Measurements from ENCODE around the gene SYNDIG1.
"Not testable (repeated sequence)": the region's sequence is repeated elsewhere in the genome, so short reads cannot be mapped to it uniquely, and the experiment has no call there.

The SYNDIG1 gene

DNA sequence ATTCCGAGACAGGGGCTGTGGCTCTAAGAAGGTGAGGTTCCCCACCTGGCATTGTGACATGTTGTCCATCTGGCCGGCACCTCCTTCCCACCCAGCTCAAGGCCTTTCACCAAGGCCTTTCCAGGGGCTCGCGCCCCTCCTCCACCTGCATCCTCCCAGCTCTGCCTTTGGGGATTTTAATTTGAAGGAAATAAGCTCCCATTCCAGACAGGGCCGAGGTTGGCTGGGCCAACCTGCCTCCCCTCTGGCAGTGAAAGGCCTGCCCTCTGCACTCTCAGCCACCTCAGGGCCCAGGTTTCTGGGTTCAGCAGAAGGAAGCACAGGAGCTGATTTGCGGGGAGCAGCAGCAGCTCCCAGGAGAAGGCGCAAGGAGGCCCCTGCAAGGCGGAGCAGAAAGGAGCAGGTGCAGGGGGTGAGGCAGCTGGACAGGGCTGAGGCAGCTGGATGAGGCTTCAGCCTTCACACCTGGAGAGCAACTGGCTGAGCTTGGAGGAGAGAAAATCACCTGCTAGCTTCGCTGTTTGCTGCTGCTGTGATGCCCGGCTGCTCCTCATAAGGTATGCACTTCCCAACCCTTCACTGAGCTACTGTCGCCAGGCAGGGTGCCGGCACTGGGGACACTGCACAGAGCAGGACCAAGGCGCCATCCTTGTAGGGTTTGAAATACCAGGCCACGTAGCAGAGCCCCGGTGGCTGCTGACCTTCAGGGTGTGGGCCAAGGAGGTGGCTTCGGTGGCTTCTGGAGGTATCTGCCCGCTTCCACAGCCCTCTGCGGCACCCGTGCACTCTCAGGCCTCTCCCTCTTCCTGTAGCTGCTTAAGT, 147.0 kb downstream of the SYNDIG1 start:
- DNase-seq: no peak

DNA sequence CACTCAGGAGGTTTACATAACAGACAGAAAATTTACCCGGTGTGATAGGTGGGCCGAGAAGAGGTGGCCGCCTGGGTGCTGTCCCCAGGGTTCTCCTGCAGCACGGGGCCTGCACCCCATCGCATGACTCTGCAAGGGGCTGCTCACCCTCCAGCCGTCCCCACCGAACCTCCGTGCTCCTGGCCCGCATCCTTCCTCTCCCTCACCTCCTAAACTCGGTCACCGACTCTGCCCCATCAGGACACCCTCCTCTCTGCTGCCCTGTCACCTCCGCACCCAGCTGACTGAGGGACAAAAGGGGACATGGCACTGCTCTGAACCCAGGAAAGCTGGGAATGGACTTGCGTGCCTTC, 147.6 kb downstream of the SYNDIG1 start:
- no peak for DNase-seq

DNA sequence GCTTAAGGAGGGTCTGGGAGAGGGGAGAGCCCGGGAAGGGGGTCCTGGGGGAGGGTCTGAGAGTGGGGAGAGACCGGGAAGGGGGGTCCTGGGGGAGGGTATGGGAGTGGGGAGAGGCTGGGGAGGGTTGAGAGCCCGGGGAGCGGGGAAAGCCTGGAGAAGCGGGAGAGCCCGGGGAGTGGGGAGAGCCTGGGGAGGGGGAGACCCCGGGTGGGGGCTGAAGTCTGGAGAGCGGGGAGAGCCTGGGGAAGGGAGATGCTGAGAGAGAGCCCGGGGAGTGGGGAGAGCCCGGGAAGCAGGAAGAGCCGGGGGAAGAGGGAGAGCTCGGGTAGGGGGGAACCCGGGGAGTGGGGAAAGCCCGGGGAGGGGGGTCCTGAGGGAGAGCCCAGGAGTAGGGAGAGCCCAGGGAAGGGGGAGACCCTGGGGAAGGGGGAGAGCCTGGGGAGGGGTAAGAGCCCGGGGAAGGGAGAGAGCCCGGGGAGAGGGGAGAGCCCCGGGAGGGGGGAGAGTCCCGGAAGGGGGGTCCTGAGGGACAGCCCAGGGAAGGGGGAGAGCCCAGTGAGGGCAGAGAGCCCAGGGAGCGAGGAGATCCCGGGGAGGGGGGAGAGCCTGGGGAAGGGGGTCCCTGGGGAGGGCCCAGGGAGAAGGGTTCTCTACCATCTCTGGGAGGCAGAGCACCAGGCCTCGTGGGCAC, 148.5 kb downstream of the SYNDIG1 start:
- DNase-seq: no peak

DNA sequence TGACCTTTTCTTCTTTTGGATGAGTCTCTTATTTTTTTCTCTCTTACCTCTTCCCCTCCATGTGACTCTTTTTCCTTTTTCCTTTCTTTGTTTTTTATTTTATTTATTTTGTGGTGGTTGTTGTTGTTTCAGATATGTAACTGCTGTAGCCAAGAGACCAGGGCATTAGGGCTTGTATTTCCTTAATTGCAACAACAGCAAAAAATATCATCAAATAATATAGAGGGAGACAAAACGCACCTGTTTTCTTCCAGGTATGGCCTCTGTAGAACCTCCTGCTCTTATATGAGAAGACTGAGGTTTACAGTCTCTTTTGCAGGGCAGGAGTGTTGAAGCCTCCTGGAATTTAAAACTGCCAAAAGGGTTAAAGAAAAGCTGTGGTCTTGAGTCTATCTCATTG, 149.3 kb downstream of the SYNDIG1 start:
- no peak for DNase-seq

DNA sequence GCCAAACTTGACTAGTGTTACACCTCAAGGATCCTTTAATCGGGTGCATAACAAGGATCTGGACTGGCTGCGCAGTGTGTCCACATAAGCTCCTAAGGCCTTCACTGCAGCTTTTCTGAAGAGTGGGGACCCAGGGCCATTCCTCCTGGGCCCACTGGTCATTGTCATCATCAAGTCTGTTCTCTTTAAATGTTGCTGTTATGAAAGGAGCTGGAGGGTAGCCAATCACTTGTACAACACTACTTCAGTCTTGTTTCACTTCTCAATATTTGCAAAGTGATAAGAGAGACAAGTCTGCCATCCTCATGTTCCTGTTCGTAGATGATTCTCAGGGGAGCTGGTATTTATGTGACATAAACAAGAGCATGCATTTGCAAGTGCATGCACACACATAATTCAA, 149.8 kb downstream of the SYNDIG1 start:
- DNase-seq: no peak

DNA sequence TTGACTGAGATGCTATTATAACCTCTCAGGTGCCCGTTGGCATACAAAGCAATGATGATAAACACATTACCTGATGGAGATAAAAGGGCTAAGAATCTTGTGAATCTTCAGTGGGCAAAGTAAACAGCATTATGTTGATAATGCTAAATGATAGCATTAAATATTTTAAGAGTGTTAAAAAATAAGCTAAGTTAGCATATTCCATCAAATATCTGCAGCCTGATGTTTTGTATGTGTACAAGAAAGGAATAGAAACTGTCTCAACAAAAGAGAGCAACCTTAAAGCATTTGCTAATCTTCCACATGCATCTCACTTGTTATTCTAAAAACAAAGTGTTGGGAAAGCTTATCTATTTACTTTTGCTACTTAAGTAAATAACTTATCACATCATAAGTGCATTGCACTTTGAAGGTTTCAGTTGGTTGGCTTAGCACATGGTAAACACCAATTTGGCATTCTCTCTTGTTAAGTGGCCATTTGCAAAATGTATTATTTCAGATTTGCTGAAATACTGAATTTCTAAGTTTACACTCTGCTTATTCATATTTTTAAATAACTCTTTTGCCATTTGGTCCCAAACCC, 151.6 kb downstream of the SYNDIG1 start:
- no peak for DNase-seq

DNA sequence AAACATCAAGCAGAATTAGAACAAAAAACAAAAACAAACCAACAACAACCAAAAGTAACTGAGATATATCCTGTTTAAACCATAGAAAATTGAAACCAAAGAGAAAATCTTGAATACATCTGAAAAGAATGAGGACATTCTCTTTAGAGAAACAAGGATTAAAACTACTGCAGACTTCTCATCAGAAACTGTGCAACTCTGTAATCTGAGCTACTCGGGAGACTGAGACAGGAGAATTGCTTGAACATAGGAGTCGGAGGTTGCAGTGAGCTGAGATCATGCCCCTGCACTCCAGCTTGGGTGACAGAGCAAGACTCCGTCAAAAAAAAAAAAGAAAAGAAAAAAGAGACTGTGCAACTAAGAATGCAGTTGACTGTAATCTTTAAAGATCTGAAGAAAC, 153.4 kb downstream of the SYNDIG1 start:
- DNase-seq: peak; percentile 22

DNA sequence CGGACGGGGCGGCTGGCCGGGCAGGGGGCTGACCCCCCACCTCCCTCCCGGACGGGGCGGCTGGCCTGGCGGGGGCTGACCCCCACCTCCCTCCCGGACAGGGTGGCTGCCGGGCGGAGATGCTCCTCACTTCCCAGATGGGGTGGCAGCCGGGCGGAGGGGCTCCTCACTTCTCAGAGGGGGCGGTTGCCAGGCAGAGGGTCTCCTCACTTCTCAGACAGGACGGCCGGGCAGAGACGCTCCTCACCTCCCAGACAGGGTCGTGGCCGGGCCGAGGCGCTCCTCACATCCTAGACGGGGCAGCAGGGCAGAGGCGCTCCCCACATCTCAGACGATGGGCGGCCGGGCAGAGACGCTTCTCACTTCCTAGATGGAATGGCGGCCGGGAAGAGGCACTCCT, 156.7 kb downstream of the SYNDIG1 start:
- not testable (repeated sequence) for DNase-seq

DNA sequence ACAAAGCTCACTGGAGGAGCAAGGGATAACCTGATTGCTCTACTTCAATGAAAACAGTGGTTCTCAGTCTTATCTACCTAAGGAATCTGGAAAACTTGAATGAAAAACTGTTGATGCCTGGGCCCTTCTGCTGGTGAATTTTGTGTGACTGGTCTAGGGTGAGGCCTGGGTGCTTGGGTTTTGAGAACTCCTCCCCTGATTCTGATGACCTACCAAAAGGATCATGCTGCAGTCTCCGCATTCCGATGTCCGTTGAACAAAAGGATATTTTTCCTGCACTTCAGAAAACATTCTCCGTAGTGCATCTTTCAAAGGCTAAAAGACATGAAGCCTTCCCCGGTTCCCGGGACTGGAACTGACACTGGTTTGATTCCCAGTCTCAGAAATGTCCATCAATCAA, 157.9 kb downstream of the SYNDIG1 start:
- DNase-seq: no peak

DNA sequence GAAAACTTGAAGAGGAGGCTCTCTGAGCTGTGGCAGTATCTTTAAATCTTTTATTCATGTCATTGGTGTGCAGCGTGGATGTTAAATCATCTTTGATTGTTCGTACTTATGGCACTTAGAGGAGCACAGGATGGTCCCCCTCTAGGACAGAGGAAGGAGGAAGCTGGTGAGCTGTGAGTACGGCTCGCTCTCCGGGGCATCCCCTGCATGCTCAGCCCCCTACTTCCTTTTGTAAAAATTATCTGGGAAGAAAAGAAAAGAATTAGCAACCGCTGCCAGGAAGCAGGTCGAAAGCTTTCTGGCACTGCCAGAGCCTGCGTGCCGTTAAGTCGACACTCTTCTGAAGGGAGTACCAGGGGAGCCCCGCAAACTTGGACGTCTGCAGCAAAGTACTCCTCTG, 158.5 kb downstream of the SYNDIG1 start:
- DNase-seq: no peak

DNA sequence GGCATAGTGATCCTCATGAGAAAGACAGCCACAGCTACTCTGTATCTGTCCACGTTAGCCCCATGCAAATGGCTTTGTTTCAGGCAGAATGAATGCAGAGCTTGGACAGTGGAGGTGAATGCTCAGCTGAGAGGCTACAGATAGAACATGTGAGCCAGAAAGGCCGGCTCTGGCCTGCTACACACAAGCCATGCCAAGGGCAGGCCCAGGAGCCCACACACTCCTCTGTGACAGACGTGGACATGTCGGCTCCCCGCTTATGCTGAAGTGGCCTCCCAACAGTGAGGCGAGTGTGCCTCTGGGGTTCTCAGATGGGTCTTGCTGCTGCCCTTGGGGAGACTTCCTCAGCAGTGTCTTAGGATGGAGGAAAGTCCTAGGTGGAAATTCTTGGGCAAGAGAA, 159.6 kb downstream of the SYNDIG1 start:
- DNase-seq: no peak

DNA sequence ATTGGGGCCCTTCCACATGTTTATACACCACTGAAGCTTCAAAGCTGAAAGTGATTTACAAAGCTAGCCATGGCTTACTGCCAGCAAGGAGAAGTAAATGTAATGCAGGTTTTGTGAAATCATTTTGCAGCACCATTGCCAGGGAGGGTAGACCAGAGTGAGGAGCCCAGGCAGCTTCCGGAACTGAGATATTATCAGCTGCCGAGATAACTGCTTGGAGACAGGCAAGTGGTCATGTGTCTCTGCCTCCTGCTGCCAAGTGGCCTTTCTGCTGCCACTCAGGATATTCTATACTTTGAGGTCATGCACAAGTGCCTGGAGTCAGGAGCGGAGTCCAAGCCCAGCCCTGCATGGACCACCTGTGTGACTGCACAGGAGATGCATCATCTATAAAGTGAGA, 160.2 kb downstream of the SYNDIG1 start:
- peak; percentile 46 for DNase-seq

DNA sequence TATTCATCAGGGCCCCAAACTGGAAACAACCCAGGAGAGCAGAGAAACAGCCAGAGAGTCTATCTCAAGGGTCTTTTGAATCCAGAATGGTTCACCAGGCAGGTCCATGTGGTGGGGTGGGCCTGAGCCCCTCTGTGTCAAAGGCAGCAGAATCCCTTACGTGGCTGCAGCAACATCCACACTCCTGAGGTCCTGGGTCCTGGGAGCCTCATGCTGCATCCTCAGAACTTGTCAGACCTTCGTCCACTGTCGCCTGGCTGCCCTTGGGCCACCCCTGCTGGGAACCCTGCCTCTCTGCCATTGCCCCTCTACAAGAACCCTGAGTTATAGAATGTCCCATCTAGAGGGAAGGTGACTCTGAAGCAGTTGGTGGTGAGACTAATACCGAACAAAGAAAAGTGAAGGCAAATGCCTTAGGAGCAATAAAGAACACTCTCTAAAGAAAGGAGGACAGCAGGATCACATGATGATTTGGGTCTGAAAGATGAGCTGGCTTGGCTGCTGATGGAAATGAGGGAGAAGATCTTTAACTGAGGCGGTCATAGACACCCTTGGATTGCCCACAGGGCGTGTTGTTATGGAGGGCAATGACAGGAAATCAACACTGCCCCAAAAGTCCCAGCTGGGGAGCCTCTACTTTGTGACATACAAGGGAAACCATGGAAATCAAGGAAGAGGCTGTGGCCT, 161.2 kb downstream of the SYNDIG1 start:
- no peak for DNase-seq

DNA sequence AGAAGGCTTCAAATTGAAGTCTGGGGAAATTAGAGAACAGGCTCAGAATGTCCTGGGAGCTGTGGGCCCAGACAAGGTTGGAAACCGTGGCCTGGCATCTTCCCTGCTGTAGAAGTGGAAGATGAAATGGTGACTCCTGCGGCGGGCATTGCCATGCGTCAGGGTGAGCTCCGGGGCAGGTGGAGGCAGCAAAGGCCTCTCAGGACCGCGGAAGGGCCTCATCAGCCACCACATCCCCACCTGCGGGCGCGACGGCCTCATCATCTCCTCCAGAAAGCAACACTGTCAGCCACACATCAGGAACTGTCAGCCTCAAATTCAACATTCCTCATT, 161.7 kb downstream of the SYNDIG1 start:
- no peak for DNase-seq

DNA sequence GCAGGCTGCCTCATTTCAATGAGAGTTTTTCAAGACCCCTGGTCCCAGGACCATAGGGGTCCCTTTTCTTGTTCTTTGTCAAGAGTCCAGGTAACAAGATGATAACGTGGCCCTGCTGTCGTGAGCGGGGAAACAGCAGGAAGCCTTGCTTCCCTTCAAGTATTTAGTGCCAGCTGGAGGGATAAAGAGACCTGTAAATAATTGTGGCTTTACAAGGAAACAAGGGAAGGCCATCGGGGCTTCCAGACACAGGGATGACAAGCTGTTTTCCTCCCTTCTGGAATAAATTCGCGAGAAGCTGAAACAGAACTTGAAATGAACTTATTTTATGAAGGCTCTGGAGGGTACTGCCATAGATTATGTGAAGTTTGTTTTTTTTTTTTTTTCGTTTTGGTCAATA, 163.2 kb downstream of the SYNDIG1 start:
- no peak for DNase-seq

DNA sequence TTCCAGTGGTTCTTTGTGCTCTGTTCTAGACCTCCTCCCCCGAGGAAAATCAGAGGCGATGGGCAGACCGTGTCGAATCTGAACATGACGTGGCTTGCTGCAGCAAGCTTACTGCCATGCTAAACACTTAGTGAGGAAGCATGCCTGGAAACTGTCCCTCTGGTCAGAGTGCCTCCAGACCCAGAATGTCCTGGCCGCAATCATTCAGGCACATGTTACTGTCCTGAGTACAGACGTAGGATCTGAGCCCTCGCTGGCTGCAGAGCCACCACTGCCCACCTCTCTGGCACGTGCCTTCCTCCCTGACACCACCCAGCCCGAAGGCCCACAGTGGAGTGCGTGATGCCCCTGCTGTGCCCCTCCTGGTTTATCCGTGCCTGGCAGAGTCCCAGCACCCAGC, 163.6 kb downstream of the SYNDIG1 start:
- no peak for DNase-seq

DNA sequence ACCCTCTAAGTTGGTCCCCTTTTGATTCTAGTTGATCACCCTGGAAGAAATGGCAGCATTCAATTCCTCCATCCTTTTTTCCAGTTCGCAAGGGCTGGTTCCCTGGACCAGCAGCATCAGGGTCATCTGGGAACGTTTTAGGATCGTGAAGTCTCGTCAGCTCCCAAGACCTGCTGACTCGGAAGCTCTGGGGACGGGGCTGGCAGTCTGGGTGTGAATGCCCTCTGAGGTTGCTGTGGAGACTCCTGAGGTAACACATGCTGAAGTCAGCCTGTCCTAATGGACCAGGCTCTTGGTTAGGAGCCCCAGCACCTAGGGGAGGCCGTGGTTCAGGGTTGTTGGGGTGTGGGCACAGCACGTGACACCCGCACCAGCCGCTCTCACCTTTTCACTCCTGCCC, 164.1 kb downstream of the SYNDIG1 start:
- no peak for DNase-seq

DNA sequence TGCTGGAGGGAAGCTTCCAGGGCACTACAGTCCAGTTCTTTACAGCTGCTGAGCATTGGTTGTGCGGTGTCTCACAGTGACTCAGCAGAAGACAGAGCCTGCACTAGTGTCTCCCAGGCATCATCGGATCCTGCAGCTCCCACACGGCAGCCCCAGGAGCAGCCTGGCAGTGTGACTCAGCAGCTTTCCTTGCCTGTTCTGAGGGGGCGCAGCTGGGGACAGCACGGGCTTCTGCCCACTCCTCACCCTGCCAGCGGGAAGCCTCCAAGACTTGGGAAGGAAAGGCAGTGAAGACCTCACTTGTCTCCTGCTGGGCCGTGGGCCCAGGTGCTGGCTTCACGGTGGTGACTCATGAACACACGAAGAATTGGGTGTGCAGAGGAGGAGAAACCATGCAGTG, 165.4 kb downstream of the SYNDIG1 start:
- peak; percentile 89 for DNase-seq

DNA sequence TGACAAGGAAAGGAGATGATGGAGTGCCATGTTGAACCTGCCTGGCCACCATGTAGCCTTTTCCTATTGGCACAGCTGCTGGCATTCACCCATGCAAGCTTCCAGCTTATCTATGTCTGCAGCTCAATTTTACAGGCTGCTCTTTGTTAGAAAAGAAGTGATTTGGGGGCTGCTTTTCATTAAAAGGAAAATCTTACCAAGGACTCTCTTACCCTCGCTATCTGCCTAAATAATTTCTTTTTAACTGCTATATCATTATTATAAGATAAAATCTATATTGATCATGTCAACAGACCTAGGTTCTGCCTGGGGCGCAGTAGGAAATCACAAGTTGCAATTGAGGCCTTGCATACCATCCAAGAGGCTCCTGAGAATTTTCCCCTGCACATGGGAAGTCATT, 167.2 kb downstream of the SYNDIG1 start:
- DNase-seq: no peak

DNA sequence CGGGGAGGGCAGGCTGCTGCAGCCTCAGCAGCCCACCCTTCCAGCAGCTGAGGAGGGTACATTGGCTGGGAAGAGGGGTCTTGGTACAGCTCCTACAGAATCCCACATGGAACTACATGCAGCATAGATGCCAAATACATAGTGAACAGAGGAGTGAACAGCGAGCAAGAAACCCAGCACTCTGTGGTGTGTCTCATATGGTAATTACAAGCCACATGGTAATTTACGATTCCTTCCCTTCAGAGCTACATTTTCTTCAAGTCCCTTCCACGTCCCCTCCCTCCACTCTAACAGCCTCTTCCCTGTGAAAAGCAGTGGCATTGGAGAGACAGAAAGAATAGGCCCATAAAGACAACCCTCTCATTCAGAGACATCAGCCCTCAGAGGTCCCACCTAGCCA, 167.7 kb downstream of the SYNDIG1 start:
- DNase-seq: no peak

DNA sequence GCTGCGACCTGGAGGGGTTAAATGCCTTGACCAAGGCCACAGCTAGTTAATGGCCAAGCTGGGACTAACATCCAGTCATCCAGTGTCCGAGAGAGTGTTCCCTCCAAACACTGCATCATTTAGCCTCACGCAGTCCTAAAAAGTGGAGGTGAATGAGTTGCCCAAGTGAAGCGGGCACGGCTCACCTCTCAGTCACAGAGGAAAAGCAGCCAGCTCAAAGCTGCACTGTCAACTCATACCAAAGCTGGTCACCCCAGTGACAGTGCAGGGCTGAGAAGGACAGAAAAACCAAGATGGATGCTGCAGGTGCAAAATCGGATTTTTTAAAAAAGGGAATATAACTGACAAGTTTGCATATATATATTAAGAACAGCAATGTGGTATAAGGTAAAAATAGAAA, 168.5 kb downstream of the SYNDIG1 start:
- DNase-seq: no peak

DNA sequence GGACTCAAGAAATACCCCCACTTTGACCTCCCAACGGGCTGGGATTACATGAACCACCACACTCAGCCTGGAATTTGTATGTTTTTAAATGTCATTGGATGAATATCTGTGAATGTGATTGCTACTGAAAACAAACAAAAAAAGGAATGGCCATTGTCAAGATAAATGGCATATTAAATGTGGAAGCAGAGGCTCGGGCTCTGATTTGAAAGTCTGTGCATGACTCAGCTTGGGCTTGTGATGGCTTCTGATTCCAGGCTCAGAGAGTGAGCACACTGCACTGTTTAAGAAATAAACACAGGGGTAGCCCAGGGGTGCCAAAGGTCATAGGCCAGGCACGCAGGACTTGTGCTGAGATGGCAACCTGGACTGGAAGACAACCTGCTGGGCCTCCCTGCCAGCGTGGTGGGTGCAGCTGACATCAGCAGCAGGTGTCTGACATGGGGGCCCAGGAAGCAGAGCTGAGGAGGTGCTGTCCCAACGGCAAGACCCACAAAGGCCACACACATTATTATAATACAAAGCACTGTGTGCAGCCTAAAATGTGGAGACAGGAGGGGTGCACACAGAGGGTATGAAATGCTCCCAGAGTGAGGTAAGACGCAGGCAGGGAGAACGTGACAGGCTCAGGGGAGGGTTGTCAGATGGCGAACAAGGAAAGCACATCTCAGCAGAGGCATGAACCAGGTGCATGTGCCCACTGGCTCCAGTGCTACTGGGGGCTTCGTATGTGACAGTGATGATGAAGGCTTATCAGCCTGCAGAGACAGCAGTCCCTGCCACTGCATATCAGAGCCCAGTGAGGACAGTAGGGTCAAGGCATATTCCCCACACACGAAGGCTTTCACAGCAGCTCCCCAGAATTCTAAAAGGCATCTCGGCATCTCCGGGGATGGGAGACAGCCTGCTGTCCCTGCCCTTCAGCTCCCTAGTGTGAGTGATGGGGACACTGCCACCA, 169.4 kb downstream of the SYNDIG1 start:
- no peak for DNase-seq

DNA sequence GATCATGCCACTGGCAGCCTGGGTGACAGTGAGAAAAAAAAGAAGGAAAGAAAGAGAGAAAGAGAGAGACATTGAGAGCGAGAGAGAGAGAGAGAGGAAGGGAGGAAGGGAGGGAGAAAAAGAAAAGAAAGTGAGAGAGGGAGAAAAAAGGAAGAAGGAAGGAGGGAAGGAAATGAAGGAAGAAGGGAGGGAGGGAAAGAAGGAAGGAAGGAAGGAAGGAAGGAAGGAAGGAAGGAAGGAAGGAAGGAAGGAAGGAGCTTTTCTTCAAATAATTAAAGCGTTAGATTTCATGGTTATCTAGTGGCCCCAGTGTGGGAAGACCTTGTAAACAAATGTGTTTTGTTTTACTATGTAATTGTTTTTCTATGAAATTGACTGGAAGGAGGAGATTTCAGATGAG, 170.8 kb downstream of the SYNDIG1 start:
- no peak for DNase-seq
